Mesodermal cell (in vitro differentiated cells): ENCODE measurements around the gene RPL7A.
A peak's percentile ranks its signal among the peaks of the same experiment; 100 is the strongest.
"Not testable (repeated sequence)": the region's sequence is repeated elsewhere in the genome, so short reads cannot be mapped to it uniquely, and the experiment has no call there.

Source experiments
- H3K27ac ChIP-seq: 2 replicates; pipeline ENCODE4 v1.7.0; 2013; ENCODE audit warnings: mild to moderate bottlenecking, low read depth, low read length, moderate library complexity; ENCODE audit not compliant: severe bottlenecking
- H3K36me3 ChIP-seq: 2 replicates; pipeline ENCODE4 v1.7.1; 2013; ENCODE audit warnings: mild to moderate bottlenecking, low read length, moderate library complexity; ENCODE audit not compliant: control insufficient read depth, insufficient read depth
- H3K4me1 ChIP-seq: one replicate; pipeline ENCODE4 v1.7.1; 2013; ENCODE audit warnings: mild to moderate bottlenecking, low read length; ENCODE audit not compliant: insufficient read depth, control insufficient read depth, poor library complexity, severe bottlenecking
- H3K4me3 ChIP-seq: 2 replicates; pipeline ENCODE4 v1.7.0; 2013; ENCODE audit warnings: low read length, control low read depth, mild to moderate bottlenecking; ENCODE audit not compliant: insufficient read depth, poor library complexity, severe bottlenecking; ENCODE audit errors: extremely low read depth
- H3K9me3 ChIP-seq: 2 replicates; pipeline ENCODE4 v1.7.1; 2013; ENCODE audit warnings: mild to moderate bottlenecking, low read length, moderate library complexity; ENCODE audit not compliant: control insufficient read depth
- WGBS, 2 experiments: methylation state at CpG; one replicate each; pipeline ENCODE4 v1.1.5; 2013; ENCODE audit warnings: missing lambda C conversion rate in 2 of 2; ENCODE audit not compliant: insufficient coverage in 2 of 2; 5-methylcytosine and 5-hydroxymethylcytosine counted together

RPL7A gene

DNA sequence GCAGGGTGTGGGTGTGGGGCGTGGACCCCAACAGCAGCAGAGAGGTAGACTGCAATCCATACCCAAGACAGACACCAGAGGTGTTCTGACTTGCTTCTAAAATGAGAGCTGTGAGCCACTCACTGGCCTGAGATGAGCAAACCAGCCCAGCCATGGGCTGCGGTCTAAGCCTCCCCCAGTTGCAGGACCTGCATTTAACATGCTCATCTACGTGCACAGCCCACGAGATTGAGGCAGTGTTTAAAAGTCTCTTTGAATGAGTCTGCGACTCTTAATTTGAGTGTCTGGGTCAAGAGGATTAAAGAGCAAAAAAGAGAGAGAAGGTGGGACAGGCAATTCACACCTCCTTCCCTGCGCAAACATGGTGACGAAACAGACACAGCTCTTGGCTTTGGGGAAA is 21.9 kb downstream of the RPL7A start:
- Histone ChIP-seq H3K4me3 (no peak overlapping the region), H3K9me3 (no peaks in the 10 kb centered on the region), H3K27ac (no peak overlapping the region), H3K36me3 (peaks cover 93% of the 10 kb centered on the region), H3K4me1 (peaks cover 7% of the 10 kb centered on the region)
- 92 to 99% methylated on average over 7 of the region's 7 CpGs for WGBS, 2 experiments

DNA sequence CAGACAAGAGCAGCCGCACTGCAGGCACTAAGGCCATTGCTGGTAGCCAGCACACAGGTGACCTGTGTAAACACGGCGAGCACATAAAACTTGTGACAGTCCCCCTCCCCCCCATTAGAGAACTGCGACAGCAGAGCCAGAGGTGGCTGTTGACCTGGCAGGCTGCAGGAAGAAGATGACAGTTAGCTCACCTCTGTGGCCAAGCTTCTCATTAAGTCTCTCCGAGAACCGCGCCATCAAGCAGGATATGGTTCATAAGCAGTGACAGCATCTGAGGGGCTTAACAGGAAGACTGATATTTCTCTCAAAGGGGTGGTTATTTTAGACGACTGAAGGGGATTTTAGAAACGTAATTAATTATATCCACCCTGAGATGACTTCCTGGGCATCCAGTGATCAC is 22.7 kb downstream of the RPL7A start:
- no peak overlapping the region for H3K27ac ChIP-seq
- 92 to 96% methylated on average over 4 of the region's 9 CpGs for WGBS, 2 experiments
- H3K36me3 ChIP-seq: peaks cover 85% of the 10 kb centered on the region

DNA sequence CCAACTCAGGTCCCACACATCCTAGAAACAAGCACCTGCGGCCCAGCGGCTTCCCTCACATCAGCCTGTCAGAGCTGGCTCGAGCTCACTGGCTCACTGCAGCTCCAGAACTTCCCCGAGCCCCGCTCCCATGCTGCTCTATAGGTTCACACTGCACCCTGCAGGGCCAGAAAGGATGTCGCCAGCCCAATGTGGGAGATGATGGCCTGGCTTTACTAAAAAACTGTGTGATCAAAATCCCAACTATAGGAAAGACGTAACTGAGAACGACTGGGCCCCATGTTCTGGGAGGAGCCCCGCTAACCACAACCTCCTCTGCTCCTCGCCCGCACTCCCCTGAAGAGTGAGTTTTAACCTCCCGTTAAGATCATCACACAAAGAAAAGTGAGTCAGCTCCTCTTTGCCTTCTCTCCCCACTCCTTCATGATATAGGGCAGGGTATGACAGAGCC is 23.3 kb downstream of the RPL7A start:
- H3K27ac ChIP-seq: no peak overlapping the region
- peaks cover 79% of the 10 kb centered on the region for H3K36me3 ChIP-seq
- H3K4me3 ChIP-seq: no peak overlapping the region
- H3K4me1 ChIP-seq: peaks cover 7% of the 10 kb centered on the region
- H3K9me3 ChIP-seq: no peaks in the 10 kb centered on the region
- 87 to 93% methylated on average over 11 to 12 of the region's 12 CpGs for WGBS, 2 experiments

More for the DNA sequence above, 22.7 kb downstream of the RPL7A start:
- H3K4me3 ChIP-seq: no peak overlapping the region
- peaks cover 7% of the 10 kb centered on the region for H3K4me1 ChIP-seq
- no peaks in the 10 kb centered on the region for H3K9me3 ChIP-seq

- H3K36me3 ChIP-seq: peaks cover 72% of the 10 kb centered on the region
- no peaks in the 10 kb centered on the region for H3K9me3 ChIP-seq
- 93 to 100% methylated on average over 4 to 5 of the region's 7 CpGs for WGBS, 2 experiments
- peaks cover 7% of the 10 kb centered on the region for H3K4me1 ChIP-seq
- no peak overlapping the region for H3K27ac ChIP-seq
- H3K4me3 ChIP-seq: no peak overlapping the region
Observed at GRCh38 chr9:133372144-133372543, 24.1 kb downstream of the RPL7A start.

DNA sequence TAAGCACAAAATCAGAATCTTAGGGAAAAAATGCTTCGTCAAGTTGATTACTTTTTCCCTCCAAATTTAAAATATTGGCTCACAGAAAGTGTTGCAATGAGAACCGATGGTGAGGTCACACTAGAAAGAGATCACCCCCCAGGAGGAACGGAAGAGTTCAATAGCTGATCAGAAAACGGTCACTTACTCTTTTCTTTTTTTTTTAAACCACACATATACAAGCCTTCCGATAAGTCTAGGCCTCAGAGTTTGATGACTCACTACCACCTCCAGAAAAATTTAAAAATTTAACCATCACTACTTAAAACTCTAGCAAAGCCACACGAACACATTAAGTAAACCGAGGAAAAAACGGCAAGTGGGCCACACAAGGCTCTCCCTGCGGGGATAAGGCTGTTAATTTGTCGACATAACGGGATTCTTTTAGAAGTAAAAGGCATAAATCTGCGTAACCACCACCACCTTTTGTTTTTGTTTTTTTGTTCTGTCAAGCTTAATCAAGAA is 26.6 kb downstream of the RPL7A start:
- H3K4me3 ChIP-seq: peak overlapping the region; percentile 87
- peak overlapping the region; percentile 99 for H3K27ac ChIP-seq
- WGBS, 2 experiments: 31 to 40% methylated on average over 9 to 10 of the region's 12 CpGs
- peaks cover 7% of the 10 kb centered on the region for H3K4me1 ChIP-seq
- H3K36me3 ChIP-seq: peaks cover 47% of the 10 kb centered on the region
- no peaks in the 10 kb centered on the region for H3K9me3 ChIP-seq

DNA sequence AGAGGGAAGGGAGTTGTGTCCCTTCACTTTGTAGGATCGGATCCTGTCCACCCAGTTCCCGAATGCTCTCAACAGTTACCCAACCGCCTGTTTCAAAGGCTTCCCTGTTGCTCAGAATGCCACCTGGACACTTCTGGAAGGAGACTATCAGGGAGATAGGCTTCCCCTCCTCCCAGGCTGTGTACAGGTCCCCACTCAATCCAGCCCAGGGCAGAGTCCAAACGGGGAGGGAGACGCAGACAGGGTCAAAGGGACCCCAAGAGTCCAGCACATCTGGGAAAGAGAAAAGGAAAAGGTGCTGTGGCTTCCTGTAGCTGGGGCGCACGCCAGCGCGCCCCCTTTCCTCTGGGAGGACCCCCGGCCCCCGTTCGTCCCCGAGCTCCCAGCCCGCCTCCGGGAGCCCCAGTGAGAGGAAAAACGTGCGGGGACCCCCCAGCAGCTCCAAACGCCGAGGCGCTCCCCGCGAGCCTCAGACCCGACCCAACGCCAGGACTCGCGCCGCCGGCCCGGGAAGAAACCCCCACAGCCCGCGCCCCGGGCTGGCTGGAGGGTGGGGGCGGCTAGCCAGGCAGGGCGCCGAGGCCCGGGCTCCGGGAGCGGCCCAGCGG is 27.2 kb downstream of the RPL7A start:
- H3K4me1 ChIP-seq: peaks cover 7% of the 10 kb centered on the region
- no peaks in the 10 kb centered on the region for H3K9me3 ChIP-seq
- peaks cover 42% of the 10 kb centered on the region for H3K36me3 ChIP-seq
- WGBS, 2 experiments: 0% methylated on average over 25 to 32 of the region's 39 CpGs
- H3K4me3 ChIP-seq: peak overlapping the region; percentile 87
- H3K27ac ChIP-seq: peak overlapping the region; percentile 99

DNA sequence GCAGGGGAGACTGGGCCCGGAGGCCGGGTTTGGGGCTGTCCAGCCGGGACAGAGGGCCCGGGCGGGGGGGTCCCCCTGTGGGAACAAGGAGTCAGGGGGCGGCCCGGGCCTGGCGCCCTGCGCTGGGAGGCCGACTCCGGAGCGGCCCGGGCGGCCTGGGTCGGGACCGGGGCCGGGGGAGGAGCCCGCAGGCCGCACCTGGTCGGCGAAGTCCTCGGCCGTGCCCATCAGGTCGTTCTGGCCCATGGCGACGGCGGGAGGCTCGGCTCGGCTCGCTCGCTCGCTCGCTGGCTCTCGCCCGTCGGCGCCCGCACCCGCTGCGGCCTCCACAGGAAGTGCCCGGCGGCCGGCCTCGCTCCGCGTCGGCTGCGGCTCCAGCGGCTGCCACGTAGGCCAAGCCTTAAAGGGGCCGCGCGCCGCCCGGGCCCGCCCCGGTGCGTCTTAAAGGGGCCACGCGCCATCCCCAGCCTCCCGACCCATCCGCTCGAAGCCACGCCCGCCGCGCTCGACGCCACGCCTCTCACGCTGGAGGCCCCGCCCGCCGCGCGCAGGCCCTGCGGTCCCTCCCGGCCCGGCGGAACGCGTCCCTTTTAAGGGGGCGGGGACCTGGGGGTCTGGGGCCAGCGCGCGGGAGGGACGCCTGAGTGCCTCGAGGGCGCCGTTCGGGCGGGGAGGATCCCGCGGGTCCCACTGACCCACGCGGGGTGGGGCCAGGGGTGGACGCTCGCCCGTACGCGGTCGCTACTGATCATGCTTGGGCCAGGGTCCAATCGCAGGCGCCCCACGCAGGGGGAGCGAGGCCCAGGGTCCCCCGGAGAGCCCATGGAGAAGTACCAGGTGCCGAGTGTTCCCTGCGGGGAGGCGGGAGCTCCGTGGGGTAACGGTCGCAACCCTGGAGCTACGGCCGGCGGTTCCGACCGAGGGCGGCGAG is 28.0 kb downstream of the RPL7A start, which contains the start of the genes STKLD1 and SURF4:
Gene STKLD1, plus strand, starts transcription at position 643 of the 931 bp plus-strand sequence. Its CDS starts 108 bp downstream, at position 751.
Gene SURF4, minus strand, starts transcription at position 337 of the 931 bp plus-strand sequence. Its CDS starts 91 bp downstream, at position 246.
- H3K4me1 ChIP-seq: peaks cover 7% of the 10 kb centered on the region
- peaks cover 34% of the 10 kb centered on the region for H3K36me3 ChIP-seq
- no peaks in the 10 kb centered on the region for H3K9me3 ChIP-seq
- peak within 1 kb of the TSS; percentile 99 for H3K27ac ChIP-seq
- WGBS, 2 experiments: 2 to 3% methylated on average over 80 to 109 of the region's 120 CpGs
- H3K4me3 ChIP-seq: peak within 1 kb of the TSS; percentile 87

- H3K36me3 ChIP-seq: peaks cover 21% of the 10 kb centered on the region
- not testable (repeated sequence) for H3K9me3 ChIP-seq, H3K27ac ChIP-seq, H3K4me1 ChIP-seq, H3K4me3 ChIP-seq
- WGBS, 2 experiments: 89 to 95% methylated on average over 10 to 13 of the region's 14 CpGs
Observed at GRCh38 chr9:133377280-133377679, 29.3 kb downstream of the RPL7A start.

- H3K36me3 ChIP-seq: peaks cover 16% of the 10 kb centered on the region
- H3K9me3 ChIP-seq: no peaks in the 10 kb centered on the region
- H3K4me3 ChIP-seq: no peak overlapping the region
- 38 to 60% methylated on average over 5 of the region's 6 CpGs for WGBS, 2 experiments
- no peak overlapping the region for H3K27ac ChIP-seq
- no peaks in the 10 kb centered on the region for H3K4me1 ChIP-seq
Observed at GRCh38 chr9:133377721-133378216, 29.8 kb downstream of the RPL7A start.

DNA sequence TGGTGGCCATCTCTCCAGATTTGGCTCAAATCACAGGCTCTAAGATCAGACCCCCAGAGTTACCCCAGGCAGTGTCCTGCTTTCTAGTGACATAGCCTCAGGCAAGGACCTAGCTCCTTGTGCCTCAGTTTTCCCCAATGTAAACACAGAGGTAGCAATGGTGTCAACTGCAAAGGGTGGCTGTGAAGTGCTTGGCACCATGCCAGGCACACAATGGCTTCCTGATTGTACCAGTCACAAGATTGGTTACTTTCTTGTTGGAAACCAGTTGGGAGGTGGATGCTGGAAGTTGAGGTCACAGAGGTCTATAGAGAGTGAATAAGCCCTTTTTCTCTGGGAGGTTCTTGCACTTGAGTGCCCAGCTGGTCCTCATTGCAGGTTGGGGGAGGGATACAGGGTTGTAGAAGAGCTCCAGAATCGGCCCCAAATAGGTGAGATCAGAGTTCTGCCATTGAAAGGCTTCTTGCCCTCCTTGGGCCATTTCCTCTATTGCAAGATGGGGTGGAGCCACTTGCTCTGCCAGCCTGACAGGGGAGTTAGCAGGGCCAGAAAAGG is 30.5 kb downstream of the RPL7A start:
- H3K9me3 ChIP-seq: no peaks in the 10 kb centered on the region
- 80% methylated on average over 1 of the region's 1 CpG; no CpG with 5 or more reads in 1 of the 2 experiments for WGBS, 2 experiments
- peaks cover 9% of the 10 kb centered on the region for H3K36me3 ChIP-seq
- H3K27ac ChIP-seq: no peak overlapping the region
- H3K4me1 ChIP-seq: no peaks in the 10 kb centered on the region
- H3K4me3 ChIP-seq: no peak overlapping the region
